Measurements from ENCODE around the gene GLT6D1. TPM values are rescaled to one million over a fixed set of nuclear protein-coding genes. Genes with fewer than 3 reads are reported as not detected.

GLT6D1 gene
- total and polyA plus RNA-seq, 7 donors = not detected

- H3K36me3 ChIP-seq = no peaks in the 10 kb centered on the region
- WGBS, 2 donors = 55 to 66% methylated on average over 31 of the region's 31 CpGs
- no peak overlapping the region for H3K27ac ChIP-seq
- DNase-seq = no peak
- H3K4me3 ChIP-seq = no peak overlapping the region
- no peak for TF ChIP-seq POLR2A (IDR thresholded peaks at IDR 0.05)
- no peak for TF ChIP-seq CTCF (IDR thresholded peaks at IDR 0.05)
- no peak for TF ChIP-seq POLR2AphosphoS5 (IDR thresholded peaks at IDR 0.05)
- no peak for TF ChIP-seq EP300 (IDR thresholded peaks at IDR 0.05)
- H3K27me3 ChIP-seq = peaks cover 0 to 64% (median 4%) of the 10 kb centered on the region in 3 donors
- H3K4me1 ChIP-seq = no peaks in the 10 kb centered on the region
- intact Hi-C loops (cut with DNase I) = no loop called here
- no peaks in the 10 kb centered on the region for H3K9me3 ChIP-seq
Measured at GRCh38 chr9:135615666-135616618, 23.4 kb downstream of the GLT6D1 start.

GRCh38 chr9:135614821-135615665, 24.3 kb downstream of the GLT6D1 start:
- peaks cover 0 to 69% (median 4%) of the 10 kb centered on the region in 3 donors for H3K27me3 ChIP-seq
- H3K4me3 ChIP-seq = no peak overlapping the region
- H3K36me3 ChIP-seq = no peaks in the 10 kb centered on the region
- TF ChIP-seq EP300 (IDR thresholded peaks at IDR 0.05) (no peak), POLR2A (IDR thresholded peaks at IDR 0.05) (no peak), POLR2AphosphoS5 (IDR thresholded peaks at IDR 0.05) (no peak), CTCF (IDR thresholded peaks at IDR 0.05) (no peak)
- H3K27ac ChIP-seq = no peak overlapping the region
- no peaks in the 10 kb centered on the region for H3K9me3 ChIP-seq
- intact Hi-C loops (cut with DNase I) = no loop called here
- 43 to 75% methylated on average over 29 of the region's 29 CpGs for WGBS, 2 donors
- DNase-seq = no peak
- H3K4me1 ChIP-seq = no peaks in the 10 kb centered on the region

- H3K27ac ChIP-seq = no peak overlapping the region
- no peak overlapping the region for H3K4me3 ChIP-seq
- intact Hi-C loops (cut with DNase I) = no loop called here
- 60 to 74% methylated on average over 34 of the region's 34 CpGs for WGBS, 2 donors
- no peaks in the 10 kb centered on the region for H3K9me3 ChIP-seq
- no peaks in the 10 kb centered on the region for H3K4me1 ChIP-seq
- TF ChIP-seq EP300 (IDR thresholded peaks at IDR 0.05) = no peak
- TF ChIP-seq POLR2AphosphoS5 (IDR thresholded peaks at IDR 0.05) = no peak
- TF ChIP-seq CTCF (IDR thresholded peaks at IDR 0.05) = no peak
- no peaks in the 10 kb centered on the region for H3K36me3 ChIP-seq
- peaks cover 0 to 64% (median 4%) of the 10 kb centered on the region in 3 donors for H3K27me3 ChIP-seq
- DNase-seq = no peak
Measured at GRCh38 chr9:135613946-135614805, 25.2 kb downstream of the GLT6D1 start.

All from sigmoid colon (tissue), 7 donors.